A172 (cell line): ENCODE results near the gene TAAR1. TPM values are rescaled to one million over a fixed set of nuclear protein-coding genes. Genes with fewer than 3 reads are reported as not detected.

Source experiments
- total RNA-seq: library from RNA; depleted of rRNA; stranded (reverse); fragments of >200 nt; shearing (Covaris generic); gene quantifications from 2 replicates; pipeline ENCODE4 v1.2.3, GENCODE V29; 2014; rRNA removed

TAAR1 gene
- total RNA-seq, 1 experiment from 2014 or later, result not detected

Other genes with a start within 250 kb of the TAAR1 start
- 27.3 and 35.6 TPM in 2 replicates for gene STX7, start 146.1 kb downstream of the TAAR1 start, total RNA-seq
- not detected in 2 replicates for gene TAAR9, start 120.9 kb downstream of the TAAR1 start, total RNA-seq
- not detected in 2 replicates for gene TAAR8, start 106.5 kb downstream of the TAAR1 start, total RNA-seq
- gene TAAR6, start 88.9 kb downstream of the TAAR1 start, total RNA-seq, result not detected in 2 replicates
- not detected in 2 replicates for gene TAAR5, start 69.4 kb downstream of the TAAR1 start, total RNA-seq
- gene TAAR2, start 34.9 kb downstream of the TAAR1 start, total RNA-seq, result not detected in 2 replicates
- 0.31 and 0.71 TPM in 2 replicates for gene VNN1, start 54.9 kb upstream of the TAAR1 start, total RNA-seq
- 0.19 TPM in 1 of 2 replicates, not detected in the other for gene VNN2, start 98.7 kb upstream of the TAAR1 start, total RNA-seq
- 6.7 and 7.3 TPM in 2 replicates for gene SLC18B1, start 139.5 kb upstream of the TAAR1 start, total RNA-seq
- 995 and 1,086 TPM in 2 replicates for gene RPS12, start 155.4 kb upstream of the TAAR1 start, total RNA-seq